Vagina (tissue), 2 donors: Measurements from ENCODE around the gene KIAA2012. TPM values are rescaled to one million over a fixed set of nuclear protein-coding genes. Genes with fewer than 3 reads are reported as not detected.

Source experiments
- DNase-seq, 2 donors: peaks; one replicate each; pipeline ENCODE4 v3.0.0-alpha.2; 2017; ENCODE audit errors: extremely low spot score in 2 of 2
- H3K27ac ChIP-seq: fragments of 200-600 bp; sonication (generic); one replicate; pipeline ENCODE4 v1.5.1; 2019
- H3K27me3 ChIP-seq: fragments of 200-600 bp; sonication (generic); one replicate; pipeline ENCODE4 v1.5.1; 2019
- H3K36me3 ChIP-seq, 2 donors: fragments of 200-600 bp; sonication (generic); one replicate each; pipeline ENCODE4 v1.5.1; 2017 to 2019
- H3K4me1 ChIP-seq: fragments of 200-600 bp; sonication (generic); one replicate; pipeline ENCODE4 v1.5.1; 2019
- H3K4me3 ChIP-seq, 2 donors: fragments of 200-600 bp; sonication (generic); 1 replicate in 1 of 2; 2 replicates in 1 of 2; pipeline ENCODE4 v1.5.1; 2016 to 2019
- H3K9me3 ChIP-seq: fragments of 200-600 bp; sonication (generic); one replicate; pipeline ENCODE4 v1.5.1; 2019
- CTCF ChIP-seq, 3 experiments: fragments of 450-650 bp in 2 of 3; fragments of 200-600 bp in 1 of 3; sonication (generic) in 1 of 3; IDR thresholded peaks; one replicate each; pipeline ENCODE4 v1.5.1; 2017 to 2019; ENCODE audit warnings: antibody characterized with exemption in 3 of 3, mild to moderate bottlenecking in 2 of 3, moderate library complexity in 2 of 3
- POLR2A ChIP-seq, 2 donors: fragments of 450-650 bp; IDR thresholded peaks; one replicate each; pipeline ENCODE4 v1.6.1; 2017; ENCODE audit warnings: antibody characterized with exemption in 2 of 2, mild to moderate bottlenecking in 2 of 2, moderate library complexity in 2 of 2
- POLR2AphosphoS5 ChIP-seq, 2 donors: sonication (generic); formaldehyde crosslinking; IDR thresholded peaks; one replicate each; pipeline ENCODE4 v1.9.0; 2017; ENCODE audit warnings: antibody characterized with exemption in 2 of 2, mild to moderate bottlenecking in 2 of 2, low read depth in 1 of 2; ENCODE audit not compliant: insufficient read depth in 1 of 2
- intact Hi-C: fragments of 100-400 bp; cut with DNase I; formaldehyde crosslinking; loops from one replicate; pipeline ENCODE4 v1.15.1; 2023
- total RNA-seq: library from RNA; depleted of rRNA; stranded (reverse); fragments of >200 nt; gene quantifications from one replicate; pipeline ENCODE4 v1.2.3, GENCODE V29; 2016

The KIAA2012 gene
- total RNA-seq, 1 donor from 2014 or later = not detected

DNA sequence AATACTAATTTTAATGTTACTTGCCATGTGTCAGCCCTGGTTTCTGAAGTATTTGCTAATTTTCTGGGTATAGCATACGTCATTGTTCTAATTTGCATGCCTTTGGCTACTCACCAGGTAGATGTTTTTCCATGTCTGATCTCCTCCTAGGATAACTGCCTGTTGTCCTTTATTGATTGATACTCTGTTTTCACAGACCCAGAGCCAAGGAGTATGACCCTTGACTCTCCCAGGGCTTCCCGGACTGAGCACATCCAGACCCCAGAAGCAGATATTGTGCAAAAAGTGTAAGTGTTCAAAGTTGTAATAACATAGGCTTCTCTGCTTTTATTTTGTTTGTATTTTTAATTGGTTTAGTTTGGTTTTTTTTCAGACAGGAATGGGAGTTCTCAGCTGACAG, 111.5 kb downstream of the KIAA2012 start:
- no peak for DNase-seq
- Histone ChIP-seq H3K27me3 (no peaks in the 10 kb centered on the region), H3K4me3 (no peak overlapping the region), H3K27ac (no peak overlapping the region), H3K9me3 (no peaks in the 10 kb centered on the region), H3K4me1 (no peaks in the 10 kb centered on the region), H3K36me3 (no peaks in the 10 kb centered on the region)
- TF ChIP-seq CTCF (IDR thresholded peaks at IDR 0.05) (no peak), POLR2AphosphoS5 (IDR thresholded peaks at IDR 0.05; ENCODE audit: insufficient read depth in 1 of 2, low read depth in 1 of 2) (no peak), POLR2A (IDR thresholded peaks at IDR 0.05) (no peak)
- intact Hi-C loops = no loop called here

DNA sequence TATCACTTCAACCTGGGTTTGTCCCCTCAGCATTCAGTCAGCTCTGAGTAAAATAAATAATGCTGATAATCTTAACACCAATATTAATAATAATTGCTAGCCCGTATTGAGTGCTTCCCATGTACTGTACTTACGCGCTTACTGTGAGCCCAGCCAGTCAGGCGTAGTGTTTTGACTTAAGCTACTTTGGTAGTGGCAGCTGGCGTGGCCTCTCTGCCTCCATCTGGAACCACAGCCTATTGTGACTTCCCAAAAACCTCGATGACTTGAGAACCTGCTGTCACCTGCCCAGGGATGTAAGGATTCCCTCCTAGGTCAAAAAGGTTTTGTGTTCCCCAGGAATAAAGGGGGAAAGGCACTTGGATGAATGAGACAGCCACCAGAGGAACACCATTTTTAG, 112.1 kb downstream of the KIAA2012 start:
- DNase-seq = no peak
- no peaks in the 10 kb centered on the region for H3K36me3 ChIP-seq
- intact Hi-C loops = no loop called here
- H3K27ac ChIP-seq = no peak overlapping the region
- no peak for TF ChIP-seq POLR2AphosphoS5 (IDR thresholded peaks at IDR 0.05; ENCODE audit: insufficient read depth in 1 of 2, low read depth in 1 of 2)
- no peak for TF ChIP-seq CTCF (IDR thresholded peaks at IDR 0.05)
- TF ChIP-seq POLR2A (IDR thresholded peaks at IDR 0.05) = no peak
- no peaks in the 10 kb centered on the region for H3K9me3 ChIP-seq
- H3K4me1 ChIP-seq = no peaks in the 10 kb centered on the region
- H3K4me3 ChIP-seq = no peak overlapping the region
- H3K27me3 ChIP-seq = no peaks in the 10 kb centered on the region

DNA sequence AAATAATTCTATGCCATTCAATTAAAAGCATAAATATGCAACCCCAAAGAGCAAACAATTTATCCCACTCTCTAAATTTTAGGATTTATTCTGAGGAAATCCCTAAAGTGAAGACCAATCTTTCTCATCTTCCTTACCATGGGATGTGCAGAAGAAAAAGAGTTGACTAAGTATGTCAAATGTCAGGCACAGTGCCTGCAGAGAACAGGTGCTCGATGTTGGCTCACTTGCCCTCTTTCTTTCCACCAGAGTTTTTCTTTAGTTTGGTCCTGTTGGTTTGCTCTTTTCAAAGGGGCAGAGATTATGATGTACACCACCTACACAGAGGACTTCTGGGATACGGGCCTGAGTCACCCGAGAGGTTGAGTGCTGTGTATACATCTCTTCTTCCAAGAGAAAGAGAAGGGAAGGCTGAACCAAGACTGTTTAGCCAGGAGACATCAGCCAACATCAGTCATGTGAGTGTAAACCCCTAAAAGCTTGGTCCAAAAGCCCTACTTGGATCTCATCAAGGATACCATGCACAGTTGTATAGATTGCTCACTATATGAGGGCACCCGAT, 113.7 kb downstream of the KIAA2012 start:
- Histone ChIP-seq H3K27ac (no peak overlapping the region), H3K9me3 (no peaks in the 10 kb centered on the region), H3K4me3 (no peak overlapping the region), H3K27me3 (no peaks in the 10 kb centered on the region), H3K36me3 (no peaks in the 10 kb centered on the region), H3K4me1 (no peaks in the 10 kb centered on the region)
- DNase-seq = no peak
- intact Hi-C loops = no loop called here
- no peak for TF ChIP-seq POLR2A (IDR thresholded peaks at IDR 0.05)
- TF ChIP-seq POLR2AphosphoS5 (IDR thresholded peaks at IDR 0.05; ENCODE audit: insufficient read depth in 1 of 2, low read depth in 1 of 2) = no peak
- TF ChIP-seq CTCF (IDR thresholded peaks at IDR 0.05) = no peak

DNA sequence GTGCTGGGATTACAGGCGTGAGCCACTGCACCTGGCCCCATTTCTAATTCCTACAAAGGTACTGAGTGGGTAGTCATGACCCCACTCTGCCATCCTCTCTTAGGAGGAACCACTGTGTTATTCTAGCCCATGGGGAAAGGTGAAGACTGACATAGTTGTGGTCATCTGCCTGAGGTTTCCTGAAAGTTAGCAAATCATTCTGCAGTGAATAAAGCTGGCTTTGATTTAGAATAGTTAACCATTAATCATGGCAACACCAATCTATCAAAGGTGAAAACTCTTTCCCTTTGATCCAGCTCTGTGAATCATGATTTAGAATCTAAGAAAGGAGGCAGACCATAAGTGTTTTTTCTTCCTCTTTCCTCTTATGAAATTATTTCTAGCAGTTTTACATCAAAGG, 114.5 kb downstream of the KIAA2012 start:
- intact Hi-C loops = no loop called here
- Histone ChIP-seq H3K9me3 (no peaks in the 10 kb centered on the region), H3K4me1 (no peaks in the 10 kb centered on the region), H3K27me3 (no peaks in the 10 kb centered on the region), H3K4me3 (no peak overlapping the region), H3K27ac (no peak overlapping the region), H3K36me3 (no peaks in the 10 kb centered on the region)
- no peak for TF ChIP-seq POLR2AphosphoS5 (IDR thresholded peaks at IDR 0.05; ENCODE audit: insufficient read depth in 1 of 2, low read depth in 1 of 2)
- no peak for TF ChIP-seq POLR2A (IDR thresholded peaks at IDR 0.05)
- TF ChIP-seq CTCF (IDR thresholded peaks at IDR 0.05) = no peak
- no peak for DNase-seq

- Histone ChIP-seq H3K36me3 (no peaks in the 10 kb centered on the region), H3K27me3 (no peaks in the 10 kb centered on the region), H3K27ac (no peak overlapping the region), H3K9me3 (no peaks in the 10 kb centered on the region), H3K4me1 (no peaks in the 10 kb centered on the region), H3K4me3 (no peak overlapping the region)
- TF ChIP-seq CTCF (IDR thresholded peaks at IDR 0.05) (no peak), POLR2AphosphoS5 (IDR thresholded peaks at IDR 0.05; ENCODE audit: insufficient read depth in 1 of 2, low read depth in 1 of 2) (no peak)
- DNase-seq = no peak
- intact Hi-C loops = no loop called here
Observed at GRCh38 chr2:202193305-202193704, 120.2 kb downstream of the KIAA2012 start.
